CD1c-positive myeloid dendritic cell (primary cell): ENCODE measurements around the gene SNRPA.
A peak's percentile ranks its signal among the peaks of the same experiment; 100 is the strongest.
"Not testable (repeated sequence)": the region's sequence is repeated elsewhere in the genome, so short reads cannot be mapped to it uniquely, and the experiment has no call there.

Experiments used
- DNase-seq: peaks from one replicate; pipeline ENCODE4 v3.0.0-alpha.2; 2016; ENCODE audit errors: extremely low spot score

The SNRPA gene

DNA sequence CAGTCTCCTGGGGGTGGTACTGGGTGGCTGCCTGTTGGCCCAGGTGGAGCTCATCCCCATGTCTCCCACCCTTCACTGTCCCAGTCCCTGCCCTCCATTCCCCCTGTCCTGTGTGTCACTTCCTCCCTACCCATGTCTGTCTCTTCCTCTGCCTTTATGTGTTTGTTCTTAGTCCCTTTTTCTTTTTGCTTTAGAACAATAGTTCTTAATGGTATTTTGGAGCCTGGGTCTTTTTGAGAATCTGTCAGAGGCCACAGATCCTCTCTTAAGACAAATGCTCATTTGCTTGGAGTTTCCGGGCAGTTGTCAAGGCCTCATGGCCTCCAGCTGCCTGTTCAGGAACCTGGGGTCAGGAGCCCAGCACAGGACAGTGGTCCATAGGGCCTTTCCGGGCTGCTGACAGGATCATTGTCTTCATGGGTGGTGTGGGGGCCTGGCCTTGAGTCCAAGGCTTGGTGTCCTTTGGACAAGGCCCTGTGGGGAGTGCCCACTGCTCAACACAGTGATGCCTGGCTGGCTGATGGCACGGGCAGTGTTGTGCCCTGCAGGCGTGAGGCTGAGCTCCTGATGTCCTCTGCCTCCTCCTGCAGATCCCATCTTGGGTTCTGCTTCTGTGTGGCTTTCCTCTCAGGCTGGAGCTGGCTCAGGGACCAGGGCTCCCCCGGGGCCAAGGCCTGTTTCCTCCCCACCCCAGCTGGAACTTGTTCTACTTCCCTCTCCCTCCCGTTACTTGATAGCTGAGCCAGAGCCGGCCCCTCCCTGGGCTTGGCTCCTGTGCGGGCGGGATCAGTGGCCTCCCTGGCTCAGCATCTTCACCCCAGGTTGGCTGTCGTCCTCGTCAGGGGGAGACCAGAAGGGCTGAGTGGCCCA is 51.5 kb downstream of the SNRPA start:
- DNase-seq: peak; percentile 55

GRCh38 chr19:40803170-40803856 is 52.3 kb downstream of the SNRPA start:
- DNase-seq: peak; percentile 9

DNA sequence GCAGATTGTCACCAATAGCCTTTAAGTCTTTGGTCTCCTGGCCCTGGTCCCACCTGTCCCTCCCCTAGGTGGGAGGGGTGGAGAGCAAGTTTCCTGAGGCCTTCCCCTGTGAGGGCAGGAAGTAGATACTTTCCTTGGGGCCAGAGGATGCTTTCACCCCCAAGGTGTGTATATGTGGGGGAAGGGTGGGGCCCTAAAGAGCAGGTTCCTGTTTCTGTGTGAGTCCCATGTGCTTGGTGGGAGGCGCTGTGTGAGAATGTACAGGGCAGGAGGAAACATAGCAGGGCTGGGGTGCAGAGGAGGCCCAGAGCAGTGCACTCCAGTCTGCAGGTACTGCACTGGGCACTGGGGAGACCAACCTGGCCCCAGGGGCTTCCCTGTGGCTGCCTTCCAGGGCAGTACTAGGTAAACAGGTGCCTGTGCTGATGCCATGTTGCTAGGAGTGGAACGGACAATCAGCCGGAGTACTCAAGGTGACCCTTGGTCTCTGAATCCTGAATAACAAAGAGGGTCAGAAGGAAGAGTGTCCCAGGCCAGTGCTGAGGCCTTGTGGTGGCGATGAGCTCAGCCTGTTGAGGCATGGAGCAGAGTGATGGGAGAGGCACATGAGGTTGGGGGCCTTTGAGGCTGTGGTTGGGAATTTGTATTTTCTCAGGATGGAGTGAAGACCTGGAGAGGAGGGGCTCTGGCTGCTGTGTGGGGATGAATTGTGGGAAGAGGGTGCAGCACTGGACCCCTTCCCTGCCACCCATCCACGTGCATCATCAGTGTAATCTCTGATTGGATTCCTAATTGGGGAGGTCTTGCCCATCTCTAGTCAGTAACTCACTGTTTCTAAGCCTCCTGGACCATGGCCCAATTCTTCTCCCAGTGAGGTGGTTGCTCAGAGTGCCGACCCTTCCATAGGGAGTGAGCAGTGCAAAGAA is 53.1 kb downstream of the SNRPA start:
- peak; percentile 41 for DNase-seq

DNA sequence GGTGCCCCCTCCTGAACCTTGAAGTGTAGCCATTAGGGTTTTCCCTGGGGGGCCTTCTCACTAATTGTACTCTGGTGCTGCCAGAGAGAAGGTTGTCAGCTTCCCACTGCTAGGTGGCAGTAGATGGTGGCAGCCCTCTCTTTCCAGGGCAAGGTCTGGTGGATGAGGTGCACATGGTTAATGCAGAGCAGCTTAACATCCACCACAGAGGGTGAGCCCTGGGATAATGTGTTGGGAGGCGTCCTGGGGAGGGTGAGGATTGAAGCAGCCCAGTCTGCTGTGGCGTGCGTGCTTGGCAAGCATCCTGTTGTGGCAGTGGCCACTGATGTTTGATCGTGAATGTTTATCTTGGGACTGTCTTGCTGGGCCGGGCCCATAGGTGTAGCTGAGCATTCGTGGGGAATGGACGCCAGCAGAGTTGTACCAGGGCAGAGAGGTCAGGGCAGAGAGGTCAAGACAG is 53.8 kb downstream of the SNRPA start:
- DNase-seq: no peak

- DNase-seq: no peak
Measured at GRCh38 chr19:40805258-40805868, 54.4 kb downstream of the SNRPA start.

- DNase-seq: peak; percentile 81
Measured at GRCh38 chr19:40806423-40807146, 55.6 kb downstream of the SNRPA start.

GRCh38 chr19:40807147-40808020 is 56.4 kb downstream of the SNRPA start:
- DNase-seq: no peak

GRCh38 chr19:40808021-40808325 is 57.0 kb downstream of the SNRPA start:
- DNase-seq: no peak

DNA sequence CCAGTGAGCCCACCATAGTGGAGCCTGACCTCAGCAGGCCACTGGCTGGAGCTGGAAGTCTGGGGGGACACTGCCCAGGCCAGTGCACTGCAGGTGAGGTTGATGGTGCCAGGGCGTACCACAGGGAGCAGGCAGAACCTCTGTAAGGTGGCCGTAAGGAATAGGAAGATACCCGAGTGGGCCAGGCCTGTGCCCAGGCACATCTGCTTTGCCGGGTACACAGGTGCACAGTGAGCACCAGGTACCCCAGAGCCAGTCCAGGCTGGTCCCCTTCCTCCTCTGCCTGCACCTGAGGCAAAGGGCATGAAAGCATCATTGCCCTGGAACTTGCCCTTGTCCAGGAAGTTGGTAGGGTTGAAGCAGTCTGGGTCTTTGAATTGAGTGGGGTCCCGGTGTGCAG is 57.5 kb downstream of the SNRPA start:
- no peak for DNase-seq

GRCh38 chr19:40809358-40810086 is 58.5 kb downstream of the SNRPA start:
- DNase-seq: no peak

GRCh38 chr19:40810160-40810559 is 59.2 kb downstream of the SNRPA start:
- no peak for DNase-seq

DNA sequence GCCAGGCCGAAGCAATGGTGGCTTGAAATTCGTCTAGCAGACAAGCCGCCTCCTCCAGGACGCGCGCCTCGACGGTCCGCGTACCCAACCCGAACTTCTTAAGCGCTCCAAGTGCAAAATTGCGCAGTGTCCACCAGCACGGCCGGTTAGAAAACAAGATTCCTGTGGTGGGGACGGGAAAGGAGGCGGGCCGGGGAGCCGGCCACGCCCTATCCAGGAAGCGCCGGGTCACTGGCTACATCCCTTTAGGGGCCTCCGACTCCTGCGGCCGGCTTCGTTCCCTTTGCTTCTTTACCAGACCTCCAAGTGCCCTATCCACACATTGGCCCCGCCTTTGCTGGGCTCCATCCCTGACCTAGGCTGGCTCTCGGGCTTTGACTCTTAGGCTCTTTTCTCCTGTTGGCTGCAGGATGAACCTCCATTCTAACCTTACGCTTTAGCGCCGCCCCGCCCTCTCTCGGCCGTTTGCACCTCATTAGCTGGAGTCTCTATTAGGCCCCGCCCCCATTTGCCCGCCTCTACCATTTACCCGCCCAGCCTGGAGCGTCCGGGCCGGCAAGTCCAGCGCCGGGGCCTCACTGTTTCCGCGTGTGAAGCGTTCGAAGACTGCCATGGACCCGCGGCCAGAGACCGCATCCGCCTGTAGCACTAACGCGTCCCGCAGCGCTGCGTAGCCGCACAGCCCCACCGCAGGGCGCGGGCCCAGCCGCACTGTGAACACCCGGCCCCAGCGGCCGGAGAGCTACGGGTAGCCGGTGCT is 59.8 kb downstream of the SNRPA start:
- DNase-seq: peak; percentile 60

DNA sequence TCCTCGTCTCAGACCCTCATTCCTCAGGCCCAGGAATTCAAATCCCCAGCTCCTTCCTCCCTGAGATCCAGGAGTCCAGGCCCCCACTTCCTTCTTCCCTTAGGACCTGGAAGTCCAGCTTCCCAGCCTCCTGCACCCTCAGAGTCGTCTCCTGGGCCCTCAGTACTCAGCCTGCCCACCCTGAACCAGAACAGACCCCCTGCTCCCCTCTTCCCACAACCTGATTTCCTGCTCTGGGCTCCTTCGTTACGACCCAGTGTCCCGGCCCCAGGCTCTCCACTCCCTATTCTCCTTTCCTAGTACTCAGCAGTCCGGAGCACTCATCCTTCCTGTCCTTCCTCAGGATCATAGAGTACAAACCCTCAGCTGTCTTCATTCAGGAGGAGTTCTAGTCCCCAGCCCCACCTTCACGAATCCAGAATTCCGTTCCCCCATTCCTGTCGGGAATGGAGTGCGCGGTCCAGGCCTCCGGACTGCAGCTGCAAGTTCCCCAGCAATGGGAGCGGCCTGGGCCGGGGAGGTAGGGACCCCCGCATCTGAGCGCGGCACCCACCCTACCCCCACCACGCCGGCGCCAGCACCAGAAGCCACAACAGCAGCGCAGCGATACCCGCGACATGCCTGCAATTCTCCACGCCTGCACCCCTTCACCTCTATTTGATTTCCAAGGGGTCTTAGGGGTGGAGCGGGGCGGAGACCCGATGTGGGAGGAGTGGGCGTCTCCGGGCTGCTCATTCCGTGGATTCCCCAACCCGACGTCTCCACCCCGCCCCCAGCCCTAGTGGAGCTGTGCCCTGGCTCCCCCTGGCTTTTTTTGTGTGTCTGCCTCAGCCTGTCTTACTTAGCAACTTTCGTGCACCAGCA is 60.7 kb downstream of the SNRPA start:
- DNase-seq: no peak

- DNase-seq: not testable (repeated sequence)
Measured at GRCh38 chr19:40812571-40812970, 61.6 kb downstream of the SNRPA start.

GRCh38 chr19:40813182-40813581 is 62.2 kb downstream of the SNRPA start:
- DNase-seq: no peak
